Large intestine (tissue), 3 donors: ENCODE measurements around the gene CD4. TPM values are rescaled to one million over a fixed set of nuclear protein-coding genes. Genes with fewer than 3 reads are reported as not detected.
"Not testable (repeated sequence)": the region's sequence is repeated elsewhere in the genome, so short reads cannot be mapped to it uniquely, and the experiment has no call there.

Source experiments
- DNase-seq, 2 donors: peaks; one replicate each; pipeline versions ENCODE4 v3.0.0 to v3.0.0-alpha.2; 2013
- H3K27ac ChIP-seq: one replicate; pipeline ENCODE4 v1.5.1; 2013; ENCODE audit warnings: low read length
- H3K27me3 ChIP-seq: 2 replicates; pipeline ENCODE4 v1.6.1; 2013; ENCODE audit warnings: low read length; ENCODE audit not compliant: control insufficient read depth, insufficient read depth
- H3K36me3 ChIP-seq: 2 replicates; pipeline ENCODE4 v1.6.1; 2013; ENCODE audit warnings: low read length; ENCODE audit not compliant: control insufficient read depth, insufficient read depth
- H3K4me1 ChIP-seq: one replicate; pipeline ENCODE4 v1.6.1; 2013; ENCODE audit warnings: low read length; ENCODE audit not compliant: control insufficient read depth, insufficient read depth
- H3K4me3 ChIP-seq: one replicate; pipeline ENCODE4 v1.5.1; 2013; ENCODE audit warnings: low read length
- H3K9me3 ChIP-seq: one replicate; pipeline ENCODE4 v1.6.1; 2013; ENCODE audit warnings: mild to moderate bottlenecking, low read depth, low read length, moderate library complexity; ENCODE audit not compliant: control insufficient read depth
- WGBS: methylation state at CpG from one replicate; pipeline ENCODE4 v1.1.5; 2013; ENCODE audit warnings: low lambda C conversion rate; ENCODE audit not compliant: insufficient coverage; 5-methylcytosine and 5-hydroxymethylcytosine counted together
- polyA plus RNA-seq: library from polyadenylated mRNA; unstranded; fragments of 120-200 nt; gene quantifications from one replicate; pipeline ENCODE4 v1.2.1, GENCODE V29; 2013

CD4 gene
- polyA plus RNA-seq, 1 donor = 17.4 TPM

DNA sequence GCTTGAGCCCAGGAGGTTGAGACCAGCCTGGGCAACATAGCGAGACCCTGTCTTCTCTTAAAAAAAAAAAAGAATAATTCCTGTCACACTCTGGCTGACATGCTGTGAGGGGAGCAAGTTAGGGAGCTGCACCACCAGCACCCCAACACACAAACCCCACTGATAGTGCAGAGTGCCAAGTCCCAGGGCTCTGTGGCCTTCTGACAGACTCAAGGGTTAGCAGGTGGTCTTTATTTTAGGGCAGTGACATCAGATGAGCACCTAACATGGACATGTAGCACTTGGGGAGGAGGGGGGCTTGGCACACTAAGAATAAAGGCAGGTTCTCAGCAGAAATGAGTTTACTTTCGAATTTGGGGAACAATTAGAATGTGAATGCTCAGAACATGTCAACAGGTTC, 69.5 kb downstream of the CD4 start:
- peaks cover 5% of the 10 kb centered on the region for H3K4me1 ChIP-seq
- no peaks in the 10 kb centered on the region for H3K27me3 ChIP-seq
- WGBS = no CpG with 5 or more reads among the region's 2 CpGs
- H3K36me3 ChIP-seq = peaks cover 87% of the 10 kb centered on the region
- H3K4me3 ChIP-seq = no peak overlapping the region
- no peak overlapping the region for H3K27ac ChIP-seq
- no peaks in the 10 kb centered on the region for H3K9me3 ChIP-seq
- DNase-seq = no peak

DNA sequence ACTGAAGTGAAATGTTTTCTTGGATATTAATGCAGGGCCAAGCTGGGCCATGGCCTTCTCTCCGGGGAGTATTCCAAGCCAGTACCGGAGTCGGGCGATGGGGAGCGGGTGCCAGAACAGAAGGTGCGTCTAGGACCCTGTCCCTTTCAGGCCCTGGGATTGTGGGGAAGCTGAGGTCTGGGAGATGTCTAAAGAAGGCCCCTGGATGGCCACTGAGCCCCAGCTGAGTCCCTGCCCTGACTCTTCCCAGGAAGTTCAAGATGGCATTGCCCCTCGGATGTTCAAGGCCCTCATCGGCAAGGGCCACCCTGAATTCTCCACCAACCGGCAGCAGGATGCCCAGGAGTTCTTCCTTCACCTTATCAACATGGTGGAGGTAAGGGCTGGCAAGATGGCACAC, 70.8 kb downstream of the CD4 start:
- no peaks in the 10 kb centered on the region for H3K27me3 ChIP-seq
- H3K36me3 ChIP-seq = peaks cover 91% of the 10 kb centered on the region

DNA sequence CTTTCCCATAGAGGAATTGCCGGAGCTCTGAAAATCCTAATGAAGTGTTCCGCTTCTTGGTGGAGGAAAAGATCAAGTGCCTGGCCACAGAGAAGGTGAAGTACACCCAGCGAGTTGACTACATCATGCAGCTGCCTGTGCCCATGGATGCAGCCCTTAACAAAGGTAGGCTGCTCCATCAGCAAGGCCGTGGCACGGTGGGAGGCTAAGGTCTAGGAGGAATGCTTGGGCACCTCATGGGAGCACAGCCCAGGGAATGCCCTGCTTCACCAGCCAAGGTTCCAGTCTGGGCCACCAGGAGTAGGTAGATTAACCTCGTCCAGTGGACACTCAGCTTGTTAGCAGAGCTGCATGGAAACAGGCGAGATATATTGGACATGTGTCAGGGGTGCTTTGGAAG, 71.6 kb downstream of the CD4 start:
- no peaks in the 10 kb centered on the region for H3K27me3 ChIP-seq
- no peak for DNase-seq
- peaks cover 92% of the 10 kb centered on the region for H3K36me3 ChIP-seq
- 100% methylated on average over 1 of the region's 7 CpGs for WGBS
- H3K4me3 ChIP-seq = no peak overlapping the region
- H3K9me3 ChIP-seq = no peaks in the 10 kb centered on the region
- no peaks in the 10 kb centered on the region for H3K4me1 ChIP-seq
- no peak overlapping the region for H3K27ac ChIP-seq

More for the DNA sequence above, 70.8 kb downstream of the CD4 start:
- Histone ChIP-seq H3K4me3 (no peak overlapping the region), H3K9me3 (no peaks in the 10 kb centered on the region), H3K27ac (no peak overlapping the region), H3K4me1 (no peaks in the 10 kb centered on the region)
- no peak for DNase-seq
- WGBS = no CpG with 5 or more reads among the region's 9 CpGs

DNA sequence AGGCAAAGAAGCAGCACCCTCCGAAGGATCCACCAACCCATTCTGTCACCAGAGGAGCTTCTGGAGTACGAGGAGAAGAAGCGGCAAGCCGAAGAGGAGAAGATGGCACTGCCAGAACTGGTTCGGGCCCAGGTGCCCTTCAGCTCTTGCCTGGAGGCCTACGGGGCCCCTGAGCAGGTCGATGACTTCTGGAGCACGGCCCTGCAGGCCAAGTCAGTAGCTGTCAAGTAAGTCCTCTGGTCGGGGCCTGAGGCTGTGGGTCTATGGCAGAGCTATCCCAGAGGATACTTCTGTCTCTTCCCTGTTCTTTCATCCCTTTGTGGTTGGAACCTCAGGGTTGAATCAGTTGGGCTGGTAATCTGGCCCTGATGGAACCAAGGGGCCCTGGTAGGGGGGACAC, 72.1 kb downstream of the CD4 start:
- peaks cover 91% of the 10 kb centered on the region for H3K36me3 ChIP-seq
- H3K4me3 ChIP-seq = no peak overlapping the region
- no peaks in the 10 kb centered on the region for H3K27me3 ChIP-seq
- DNase-seq = no peak
- no peaks in the 10 kb centered on the region for H3K4me1 ChIP-seq
- no CpG with 5 or more reads among the region's 9 CpGs for WGBS
- no peak overlapping the region for H3K27ac ChIP-seq
- H3K9me3 ChIP-seq = no peaks in the 10 kb centered on the region

DNA sequence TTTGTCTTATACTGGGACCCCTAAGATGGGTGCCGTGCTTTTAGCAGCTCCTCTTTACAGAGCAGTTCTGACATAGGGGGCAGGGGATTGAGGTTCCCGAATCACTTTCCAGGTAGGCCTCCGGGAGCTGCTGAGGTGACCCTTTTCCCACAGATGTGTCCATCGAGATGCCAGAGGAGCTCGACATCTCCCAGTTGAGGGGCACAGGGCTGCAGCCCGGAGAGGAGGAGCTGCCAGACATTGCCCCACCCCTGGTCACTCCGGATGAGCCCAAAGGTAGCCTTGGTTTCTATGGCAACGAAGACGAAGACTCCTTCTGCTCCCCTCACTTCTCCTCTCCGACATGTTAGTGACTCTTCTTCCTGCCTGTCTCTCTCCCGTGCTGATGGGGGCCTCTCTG, 73.7 kb downstream of the CD4 start:
- Histone ChIP-seq H3K27ac (no peak overlapping the region), H3K9me3 (no peaks in the 10 kb centered on the region), H3K4me1 (peaks cover 5% of the 10 kb centered on the region), H3K4me3 (no peak overlapping the region), H3K36me3 (peaks cover 75% of the 10 kb centered on the region), H3K27me3 (no peaks in the 10 kb centered on the region)
- WGBS = 74% methylated on average over 3 of the region's 11 CpGs
- DNase-seq = no peak

DNA sequence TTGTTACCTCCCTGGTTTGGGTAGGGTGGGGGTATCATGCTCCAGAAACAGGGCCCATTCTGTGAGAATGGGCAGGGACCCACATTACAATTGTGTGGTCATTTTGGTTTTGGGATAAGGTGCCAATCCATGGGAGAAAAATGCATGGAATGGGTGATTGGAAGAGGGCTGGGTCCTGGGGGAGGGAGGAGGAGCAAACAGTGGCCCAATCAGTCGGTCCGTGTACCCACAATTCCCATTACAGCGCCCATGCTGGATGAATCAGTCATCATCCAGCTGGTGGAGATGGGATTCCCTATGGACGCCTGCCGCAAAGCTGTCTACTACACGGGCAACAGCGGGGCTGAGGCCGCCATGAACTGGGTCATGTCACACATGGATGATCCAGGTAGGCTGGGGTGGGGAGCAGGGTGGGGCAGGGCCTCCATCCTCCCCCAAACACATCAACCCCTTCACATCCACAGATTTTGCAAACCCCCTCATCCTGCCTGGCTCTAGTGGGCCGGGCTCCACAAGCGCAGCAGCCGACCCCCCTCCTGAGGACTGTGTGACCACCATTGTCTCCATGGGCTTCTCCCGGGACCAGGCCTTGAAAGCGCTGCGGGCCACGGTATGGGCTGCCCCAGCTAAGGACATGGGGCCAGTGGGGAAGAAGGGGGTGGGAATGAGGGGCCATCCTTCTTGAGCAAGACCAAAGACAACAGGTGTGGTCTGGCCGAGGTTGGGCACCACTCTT, 74.4 kb downstream of the CD4 start:
- no peak for DNase-seq
- Histone ChIP-seq H3K4me1 (peaks cover 9% of the 10 kb centered on the region), H3K4me3 (no peak overlapping the region), H3K27ac (no peak overlapping the region), H3K36me3 (peaks cover 68% of the 10 kb centered on the region), H3K27me3 (no peaks in the 10 kb centered on the region), H3K9me3 (no peaks in the 10 kb centered on the region)
- no CpG with 5 or more reads among the region's 16 CpGs for WGBS

DNA sequence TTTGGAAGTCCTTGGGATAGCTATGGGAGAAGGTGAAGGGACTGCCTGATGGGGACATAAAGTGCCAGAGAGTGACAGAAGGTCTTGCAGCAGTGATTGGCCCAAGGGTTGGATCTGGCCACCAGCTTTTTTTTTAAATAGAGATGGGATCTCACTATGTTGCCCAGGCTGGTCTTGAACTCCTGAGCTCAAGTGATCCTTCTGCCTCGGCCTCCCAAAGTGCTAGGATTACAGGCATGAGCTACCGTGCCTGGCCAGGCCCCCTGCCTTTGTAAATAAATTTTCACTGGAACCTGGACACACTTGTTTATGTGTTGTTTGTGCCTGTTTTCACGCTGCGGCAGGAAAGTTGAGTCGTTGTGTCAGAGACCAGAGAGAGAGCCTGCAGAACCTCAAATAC, 76.0 kb downstream of the CD4 start:
- not testable (repeated sequence) for H3K4me3 ChIP-seq, H3K9me3 ChIP-seq, H3K27me3 ChIP-seq, DNase-seq, H3K27ac ChIP-seq
- H3K4me1 ChIP-seq = peaks cover 20% of the 10 kb centered on the region
- H3K36me3 ChIP-seq = peaks cover 65% of the 10 kb centered on the region
- WGBS = no CpG with 5 or more reads among the region's 5 CpGs

DNA sequence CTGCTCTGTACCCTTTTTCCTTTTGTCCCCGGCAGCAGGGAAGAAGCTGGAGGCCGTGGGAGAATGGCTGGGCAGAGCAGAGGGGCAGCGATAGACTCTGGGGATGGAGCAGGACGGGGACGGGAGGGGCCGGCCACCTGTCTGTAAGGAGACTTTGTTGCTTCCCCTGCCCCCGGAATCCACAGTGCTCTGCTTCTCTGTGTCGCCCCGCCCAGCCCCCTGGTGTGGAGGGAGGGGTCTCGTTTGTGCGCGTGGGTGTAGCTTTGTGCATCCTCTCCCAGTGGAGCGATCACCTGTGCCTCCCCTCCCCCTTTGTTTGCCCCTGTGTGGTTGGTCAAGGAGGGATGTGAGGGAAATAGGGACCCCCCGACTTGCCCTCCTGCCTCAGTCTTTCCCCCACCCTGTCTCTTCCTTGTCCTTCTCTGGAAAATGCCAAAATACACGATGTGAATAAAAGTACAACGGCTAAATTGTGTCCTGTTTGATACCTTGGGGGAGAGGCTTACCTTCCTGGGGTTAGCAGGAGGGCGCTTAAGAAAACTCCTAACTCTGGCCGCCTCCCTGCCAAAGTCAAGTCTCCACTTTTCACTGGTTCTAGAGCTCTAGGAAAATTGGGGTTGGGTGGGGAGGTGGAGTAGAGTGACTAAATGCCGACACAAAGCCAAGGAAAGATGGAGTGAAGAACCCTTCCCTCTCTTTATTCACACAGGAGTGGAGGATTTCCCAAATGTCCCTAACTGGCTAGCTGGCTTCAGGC, 77.0 kb downstream of the CD4 start:
- peak overlapping the region; percentile 60 for H3K4me3 ChIP-seq
- no peaks in the 10 kb centered on the region for H3K27me3 ChIP-seq
- peaks cover 27% of the 10 kb centered on the region for H3K4me1 ChIP-seq
- no peak for DNase-seq
- peaks cover 65% of the 10 kb centered on the region for H3K36me3 ChIP-seq
- WGBS = no CpG with 5 or more reads among the region's 19 CpGs
- H3K27ac ChIP-seq = no peak overlapping the region
- no peaks in the 10 kb centered on the region for H3K9me3 ChIP-seq

DNA sequence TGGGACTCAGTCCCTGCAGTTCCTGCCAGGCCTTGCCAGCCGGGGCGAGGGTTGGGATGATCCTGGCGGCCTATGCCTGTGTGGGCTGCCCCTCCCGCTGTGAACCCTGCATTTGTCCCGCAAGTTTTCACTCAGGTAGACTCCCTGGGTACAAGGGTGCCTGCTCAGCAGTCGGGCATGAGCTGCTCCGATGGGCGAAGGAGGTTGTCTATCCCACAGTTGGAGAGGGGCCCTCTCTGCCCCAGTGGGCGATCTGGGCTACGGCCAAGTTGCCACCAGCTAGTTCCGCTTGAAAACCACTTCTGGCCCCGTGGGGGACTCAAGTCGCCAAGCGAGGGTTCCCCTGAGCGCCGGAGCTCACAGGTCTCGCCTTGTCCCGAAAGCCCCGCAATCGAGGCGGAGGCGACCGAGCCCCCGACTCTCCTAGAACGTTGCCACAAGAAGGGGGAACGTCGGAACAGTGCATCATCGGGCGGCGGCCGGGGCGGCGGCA, 77.6 kb downstream of the CD4 start:
- no peaks in the 10 kb centered on the region for H3K27me3 ChIP-seq
- peak overlapping the region; percentile 65 for H3K27ac ChIP-seq
- no peaks in the 10 kb centered on the region for H3K9me3 ChIP-seq
- H3K4me1 ChIP-seq = peaks cover 33% of the 10 kb centered on the region
- peaks cover 59% of the 10 kb centered on the region for H3K36me3 ChIP-seq
- H3K4me3 ChIP-seq = peak overlapping the region; percentile 60
- WGBS = no CpG with 5 or more reads among the region's 33 CpGs
- no peak for DNase-seq

DNA sequence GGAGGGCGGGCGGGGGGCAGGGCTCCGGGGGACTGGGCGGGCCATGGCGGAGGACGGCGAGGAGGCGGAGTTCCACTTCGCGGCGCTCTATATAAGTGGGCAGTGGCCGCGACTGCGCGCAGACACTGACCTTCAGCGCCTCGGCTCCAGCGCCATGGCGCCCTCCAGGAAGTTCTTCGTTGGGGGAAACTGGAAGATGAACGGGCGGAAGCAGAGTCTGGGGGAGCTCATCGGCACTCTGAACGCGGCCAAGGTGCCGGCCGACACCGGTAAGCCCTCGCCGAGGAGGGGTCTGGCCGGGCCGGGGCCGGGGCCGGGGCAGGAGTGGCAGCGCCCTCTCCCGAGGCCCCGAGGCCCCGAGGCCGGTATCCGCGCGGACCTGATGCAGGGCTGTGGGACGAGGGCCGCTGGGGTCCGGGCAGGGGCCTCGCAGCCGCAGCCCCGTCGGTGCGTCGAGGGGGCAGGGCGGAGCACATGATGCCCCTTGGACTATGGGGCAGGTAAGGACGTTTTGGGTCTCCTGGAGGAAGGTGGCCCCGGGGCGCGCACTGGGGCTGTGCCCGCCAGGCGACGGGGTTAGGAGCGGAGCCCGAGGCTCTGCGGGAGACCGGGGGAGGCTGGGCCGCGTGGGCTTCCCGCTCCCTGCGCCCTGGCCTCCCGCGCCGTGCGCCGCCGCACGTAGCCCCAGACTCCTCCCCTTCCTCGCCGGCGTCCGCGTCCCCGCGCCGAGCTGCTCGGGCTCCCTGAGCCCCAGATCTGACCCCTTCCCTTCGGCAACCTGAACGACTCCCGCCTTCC, 78.3 kb downstream of the CD4 start, which contains the start of gene TPI1:
Gene TPI1, plus strand, starts transcription at position 119 of the 798 bp plus-strand sequence. Its CDS starts 36 bp downstream, at position 155.
- H3K27me3 ChIP-seq = no peaks in the 10 kb centered on the region
- peak; percentile 82 to 85 for DNase-seq
- peaks cover 54% of the 10 kb centered on the region for H3K36me3 ChIP-seq
- H3K4me1 ChIP-seq = peaks cover 36% of the 10 kb centered on the region
- peak within 1 kb of the TSS; percentile 86 for H3K4me3 ChIP-seq
- no CpG with 5 or more reads among the region's 86 CpGs for whole genome bisulfite sequencing
- peak within 1 kb of the TSS; percentile 87 for H3K27ac ChIP-seq
- no peaks in the 10 kb centered on the region for H3K9me3 ChIP-seq
